Body of pancreas (tissue), 4 donors: Measurements from ENCODE around the gene SYPL2.

Source experiments
- POLR2A ChIP-seq, 3 donors: fragments of 450-650 bp; IDR thresholded peaks; one replicate each; pipeline ENCODE4 v1.6.1; 2016; ENCODE audit warnings: antibody characterized with exemption in 3 of 3, mild to moderate bottlenecking in 2 of 3
- TF ChIP-seq, protein P1 (sequence below), 7 experiments: fragments of 450-650 bp in 4 of 7; fragments of 200-600 bp in 3 of 7; sonication (generic) in 3 of 7; IDR thresholded peaks; one replicate each; pipeline ENCODE4 v1.5.1; 2016 to 2019; ENCODE audit warnings: antibody characterized with exemption in 7 of 7

DNA sequence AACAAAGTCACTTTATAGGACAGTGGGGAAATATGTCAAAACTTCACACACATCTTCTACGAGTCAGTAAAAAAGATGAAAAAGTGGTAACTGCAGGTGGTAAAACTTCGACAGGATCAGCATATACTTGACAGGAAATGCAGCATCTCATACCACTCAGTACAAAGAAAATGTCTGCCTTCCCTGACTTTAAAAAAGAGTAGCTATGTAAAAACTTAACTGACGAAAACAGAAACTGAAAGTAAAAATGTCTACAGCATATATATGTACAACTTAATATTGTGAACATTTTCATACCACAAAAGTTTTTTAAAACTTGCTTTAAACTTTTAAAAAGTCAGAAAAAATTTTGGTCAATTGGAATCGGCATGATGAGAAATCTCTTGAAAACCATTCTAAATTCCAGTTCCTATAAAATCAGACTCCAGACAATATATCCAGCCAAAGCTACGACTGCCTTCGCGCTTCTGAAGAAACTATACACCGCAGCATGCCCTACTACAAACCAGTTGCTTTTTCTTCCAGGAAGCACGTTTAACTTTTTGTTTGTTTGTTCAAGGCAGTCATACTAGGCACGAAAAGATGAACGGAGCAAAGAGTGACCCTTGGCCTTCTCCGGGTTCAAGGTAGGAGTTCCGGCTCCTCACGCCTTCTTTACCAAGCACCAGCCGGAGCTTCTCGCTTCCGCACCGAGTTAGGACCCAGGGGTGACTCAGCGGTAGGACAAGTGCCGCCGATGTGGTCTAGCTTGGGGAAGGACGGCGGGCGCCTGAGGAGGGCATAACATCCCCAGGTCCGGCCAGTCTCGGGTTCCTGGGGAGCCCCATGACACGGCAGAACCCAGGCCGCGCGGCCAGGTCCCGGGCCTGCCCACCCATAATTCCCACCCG, 40.7 kb upstream of the SYPL2 start:
- TF ChIP-seq, protein P1, sequence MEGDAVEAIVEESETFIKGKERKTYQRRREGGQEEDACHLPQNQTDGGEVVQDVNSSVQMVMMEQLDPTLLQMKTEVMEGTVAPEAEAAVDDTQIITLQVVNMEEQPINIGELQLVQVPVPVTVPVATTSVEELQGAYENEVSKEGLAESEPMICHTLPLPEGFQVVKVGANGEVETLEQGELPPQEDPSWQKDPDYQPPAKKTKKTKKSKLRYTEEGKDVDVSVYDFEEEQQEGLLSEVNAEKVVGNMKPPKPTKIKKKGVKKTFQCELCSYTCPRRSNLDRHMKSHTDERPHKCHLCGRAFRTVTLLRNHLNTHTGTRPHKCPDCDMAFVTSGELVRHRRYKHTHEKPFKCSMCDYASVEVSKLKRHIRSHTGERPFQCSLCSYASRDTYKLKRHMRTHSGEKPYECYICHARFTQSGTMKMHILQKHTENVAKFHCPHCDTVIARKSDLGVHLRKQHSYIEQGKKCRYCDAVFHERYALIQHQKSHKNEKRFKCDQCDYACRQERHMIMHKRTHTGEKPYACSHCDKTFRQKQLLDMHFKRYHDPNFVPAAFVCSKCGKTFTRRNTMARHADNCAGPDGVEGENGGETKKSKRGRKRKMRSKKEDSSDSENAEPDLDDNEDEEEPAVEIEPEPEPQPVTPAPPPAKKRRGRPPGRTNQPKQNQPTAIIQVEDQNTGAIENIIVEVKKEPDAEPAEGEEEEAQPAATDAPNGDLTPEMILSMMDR (IDR thresholded peaks at IDR 0.05), result no peak
- TF ChIP-seq POLR2A (IDR thresholded peaks at IDR 0.05), result no peak
